ENCODE data around the gene RCC1.
"Not testable (repeated sequence)": the region's sequence is repeated elsewhere in the genome, so short reads cannot be mapped to it uniquely, and the experiment has no call there.

RCC1 gene

GRCh38 chr1:28505406-28506187, at the start of gene RCC1:
TSS of gene RCC1 (plus strand) at chr1:28506043. CDS start at chr1:28529867, 23,824 bp downstream.
- DNase-seq: peak; percentile 92

- no peak for DNase-seq
Measured at GRCh38 chr1:28456078-28456477, 49.8 kb upstream of the RCC1 start.

- no peak for DNase-seq
Measured at GRCh38 chr1:28457678-28458077, 48.2 kb upstream of the RCC1 start.

- DNase-seq: no peak
Measured at GRCh38 chr1:28458237-28459228, 47.3 kb upstream of the RCC1 start.

- DNase-seq: no peak
Measured at GRCh38 chr1:28466226-28466778, 39.5 kb upstream of the RCC1 start.

GRCh38 chr1:28470146-28470545, 35.7 kb upstream of the RCC1 start:
- no peak for DNase-seq

GRCh38 chr1:28479497-28479896, 26.3 kb upstream of the RCC1 start:
- not testable (repeated sequence) for DNase-seq

GRCh38 chr1:28480308-28480707, 25.5 kb upstream of the RCC1 start:
- no peak for DNase-seq

- DNase-seq: no peak
Measured at GRCh38 chr1:28482138-28482537, 23.7 kb upstream of the RCC1 start.

- DNase-seq: no peak
Measured at GRCh38 chr1:28482702-28483101, 23.1 kb upstream of the RCC1 start.

- DNase-seq: no peak
Measured at GRCh38 chr1:28494737-28495136, 11.1 kb upstream of the RCC1 start.

- no peak for DNase-seq
Measured at GRCh38 chr1:28499553-28499952, 6.3 kb upstream of the RCC1 start.

- DNase-seq: no peak
Measured at GRCh38 chr1:28501925-28502324, 3.9 kb upstream of the RCC1 start.

GRCh38 chr1:28503117-28503516, 2.7 kb upstream of the RCC1 start:
- no peak for DNase-seq

GRCh38 chr1:28506907-28507246, 1.0 kb downstream of the RCC1 start:
- DNase-seq: no peak

GRCh38 chr1:28507247-28507645, 1.4 kb downstream of the RCC1 start:
- DNase-seq: no peak

GRCh38 chr1:28507646-28508434, 2.0 kb downstream of the RCC1 start:
- no peak for DNase-seq

- DNase-seq: no peak
Measured at GRCh38 chr1:28508435-28508754, 2.6 kb downstream of the RCC1 start.

- DNase-seq: peak; percentile 30
Measured at GRCh38 chr1:28509705-28510272, 3.9 kb downstream of the RCC1 start.

GRCh38 chr1:28510273-28510969, 4.6 kb downstream of the RCC1 start:
- no peak for DNase-seq

- no peak for DNase-seq
Measured at GRCh38 chr1:28510970-28511440, 5.2 kb downstream of the RCC1 start.
